CD4-positive, alpha-beta T cell treated with Interleukin-4 for 1 hour (primary cell): ENCODE results near the gene MTHFD2L.
"Not testable (repeated sequence)": the region's sequence is repeated elsewhere in the genome, so short reads cannot be mapped to it uniquely, and the experiment has no call there.

Experiments used
- DNase-seq, 2 donors: peaks; one replicate each; pipeline ENCODE4 v3.0.0-alpha.2; 2020 to 2022

MTHFD2L gene

GRCh38 chr4:74190919-74191397 lies 33.0 kb downstream of the MTHFD2L start:
- no peak for DNase-seq

DNA sequence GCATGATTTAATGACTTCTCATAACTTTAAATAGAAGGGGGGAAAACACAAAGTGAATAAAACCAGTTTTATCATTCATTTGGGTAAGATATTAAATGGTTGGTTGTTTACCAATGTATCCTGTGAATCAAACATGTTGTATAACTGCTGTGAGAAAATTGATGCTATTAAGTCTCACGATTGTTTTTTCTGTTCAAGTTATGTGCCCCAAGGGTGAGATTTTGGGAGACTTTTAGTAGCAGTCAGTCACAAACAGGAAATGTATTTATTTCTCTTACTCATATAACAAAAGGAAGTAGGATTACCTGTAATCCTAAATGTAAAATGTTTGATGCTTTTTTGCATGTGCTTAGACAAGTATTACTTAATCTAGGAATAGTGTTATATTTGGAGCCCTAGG lies 39.2 kb downstream of the MTHFD2L start:
- no peak for DNase-seq

DNA sequence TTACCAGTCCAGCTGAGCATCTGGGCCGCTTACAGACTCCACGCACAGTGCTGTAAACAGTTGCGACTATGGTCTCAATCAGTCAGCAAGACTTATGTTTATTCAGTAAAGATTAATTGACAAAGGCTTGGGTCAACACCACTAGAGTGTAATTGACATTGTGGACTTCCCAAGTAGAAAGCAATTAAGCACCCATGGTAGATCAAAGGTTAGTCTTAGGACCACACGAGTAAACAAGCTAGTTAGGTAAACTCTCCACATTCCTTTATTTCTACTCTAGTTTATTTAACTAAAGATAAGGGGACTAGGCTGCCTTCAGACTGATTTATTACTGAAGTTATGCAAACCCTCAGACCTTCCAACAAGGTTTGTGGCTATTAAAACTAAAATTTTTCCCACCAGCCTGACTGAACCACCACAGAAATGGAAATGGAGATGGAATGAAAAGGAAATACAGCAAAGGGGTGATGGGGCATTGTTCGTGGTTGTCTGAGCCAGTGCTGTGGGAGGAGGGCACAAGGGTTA lies 44.2 kb downstream of the MTHFD2L start:
- DNase-seq, result no peak

GRCh38 chr4:74203467-74203866 lies 45.5 kb downstream of the MTHFD2L start:
- no peak for DNase-seq

GRCh38 chr4:74205046-74205445 lies 47.1 kb downstream of the MTHFD2L start:
- no peak for DNase-seq

DNA sequence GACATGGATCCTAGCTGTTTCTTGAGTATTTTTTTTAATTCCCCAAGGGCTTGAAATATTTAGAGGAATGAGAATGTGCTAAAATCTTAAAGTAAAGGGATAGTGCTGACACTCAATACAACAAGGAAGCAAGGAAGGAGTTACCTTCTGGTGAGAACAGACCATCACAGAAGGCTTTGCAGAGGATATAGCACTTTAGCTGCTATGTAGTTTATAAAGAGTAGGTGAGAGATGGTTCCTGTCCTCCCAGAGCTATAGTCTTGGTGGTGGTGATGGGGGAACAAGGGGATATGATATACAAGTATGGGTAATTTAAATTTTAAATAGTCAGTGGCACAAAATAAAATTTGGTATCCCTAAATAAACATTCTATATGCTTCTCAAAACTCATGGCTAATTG lies 47.6 kb downstream of the MTHFD2L start:
- no peak for DNase-seq

GRCh38 chr4:74206088-74206825 lies 48.3 kb downstream of the MTHFD2L start:
- no peak for DNase-seq

DNA sequence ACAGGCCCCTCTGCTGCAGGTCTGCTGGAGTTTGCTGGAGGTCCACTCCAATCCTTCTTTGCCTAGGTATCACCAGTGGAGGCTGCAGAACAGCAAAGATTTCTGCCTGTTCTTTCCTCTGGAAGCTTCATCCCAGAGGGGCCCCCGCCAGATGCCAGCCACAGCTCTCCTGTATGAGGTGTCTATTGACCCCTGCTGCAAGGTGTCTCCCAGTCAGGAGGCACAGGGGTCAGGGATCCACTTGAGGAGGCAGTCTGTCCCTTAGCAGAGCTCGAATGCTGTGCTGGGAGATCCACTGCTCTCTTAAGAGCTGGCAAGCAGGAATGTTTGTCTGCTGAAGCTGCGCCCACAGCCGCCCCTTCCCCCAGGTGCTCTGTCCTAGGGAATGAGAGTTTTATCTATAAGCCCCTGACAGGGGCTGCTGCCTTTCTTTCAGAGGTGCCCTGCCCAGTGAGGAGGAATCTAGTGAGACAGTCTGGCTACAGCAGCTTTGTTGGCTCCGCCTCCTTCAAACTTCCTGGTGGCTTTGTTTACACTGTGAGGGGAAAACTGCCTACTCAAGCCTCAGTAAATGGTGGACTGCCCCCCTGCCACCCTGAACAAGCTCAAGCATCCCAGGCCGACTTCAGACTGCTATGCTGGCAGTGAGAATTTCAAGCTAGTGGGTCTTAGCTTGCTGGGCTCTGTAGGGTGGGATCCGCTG lies 56.7 kb downstream of the MTHFD2L start:
- not testable (repeated sequence) for DNase-seq

GRCh38 chr4:74215236-74215635 lies 57.3 kb downstream of the MTHFD2L start:
- DNase-seq, result not testable (repeated sequence)

- DNase-seq, result no peak
Observed at GRCh38 chr4:74217365-74217764, 59.4 kb downstream of the MTHFD2L start.

DNA sequence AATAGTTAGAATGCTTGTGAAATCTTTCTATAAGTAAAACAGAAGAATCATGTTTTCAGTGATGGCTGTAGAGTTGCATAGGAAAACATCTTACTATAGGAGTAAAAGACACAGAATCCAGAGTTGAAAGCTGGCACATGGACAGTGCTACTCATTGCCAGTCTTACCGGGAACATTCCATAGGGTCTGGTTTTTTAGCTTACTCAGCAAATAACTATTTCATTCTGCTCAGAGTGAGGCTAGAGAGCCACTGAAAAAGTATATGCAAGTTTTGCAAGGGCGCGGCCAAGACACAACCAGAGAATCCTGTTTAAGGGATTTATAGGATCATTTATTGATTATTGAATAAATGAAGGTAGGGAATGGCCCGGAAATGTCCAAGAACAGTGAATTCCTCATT lies 60.3 kb downstream of the MTHFD2L start:
- no peak for DNase-seq

DNA sequence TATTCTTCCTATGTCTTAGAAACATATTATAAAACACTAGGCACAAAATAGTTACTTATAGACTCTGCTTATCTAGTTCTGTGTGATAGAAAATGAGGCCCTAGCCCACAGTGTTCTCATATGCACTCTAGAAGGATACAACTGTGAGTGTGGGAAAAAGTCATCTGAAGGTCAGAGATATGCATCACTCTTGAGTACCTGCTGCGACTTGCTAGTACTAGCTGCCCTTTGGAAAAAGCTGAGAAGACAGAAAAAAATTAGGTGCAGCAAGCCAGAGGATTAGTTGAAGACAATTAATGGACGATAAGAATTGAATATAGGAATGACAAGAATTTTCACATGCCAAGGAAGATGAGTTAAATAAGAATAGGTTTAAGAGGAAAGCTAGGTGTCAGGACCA lies 61.3 kb downstream of the MTHFD2L start:
- DNase-seq, result no peak

GRCh38 chr4:74223098-74223497 lies 65.2 kb downstream of the MTHFD2L start:
- DNase-seq, result no peak

DNA sequence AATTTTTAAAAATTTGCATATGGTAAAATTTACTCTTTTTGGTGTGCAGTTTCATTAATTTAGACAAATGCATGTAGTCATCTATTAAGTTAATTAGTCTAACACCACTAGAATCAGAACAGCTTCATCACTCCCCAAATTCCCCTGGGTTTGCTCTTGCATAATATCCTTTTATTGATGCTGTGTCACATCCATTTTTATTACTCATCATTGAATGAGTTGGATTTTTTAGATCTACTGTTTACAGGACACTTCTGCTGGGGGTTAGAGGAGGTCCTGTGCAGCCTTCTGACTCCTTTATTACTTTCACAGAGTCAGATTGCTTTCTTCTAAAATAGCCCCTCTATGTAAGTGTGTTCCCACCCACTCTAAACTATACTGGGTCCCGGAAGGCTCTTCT lies 65.9 kb downstream of the MTHFD2L start:
- DNase-seq, result no peak

GRCh38 chr4:74228691-74229640 lies 71.0 kb downstream of the MTHFD2L start:
- DNase-seq, result peak; percentile 72 to 73

DNA sequence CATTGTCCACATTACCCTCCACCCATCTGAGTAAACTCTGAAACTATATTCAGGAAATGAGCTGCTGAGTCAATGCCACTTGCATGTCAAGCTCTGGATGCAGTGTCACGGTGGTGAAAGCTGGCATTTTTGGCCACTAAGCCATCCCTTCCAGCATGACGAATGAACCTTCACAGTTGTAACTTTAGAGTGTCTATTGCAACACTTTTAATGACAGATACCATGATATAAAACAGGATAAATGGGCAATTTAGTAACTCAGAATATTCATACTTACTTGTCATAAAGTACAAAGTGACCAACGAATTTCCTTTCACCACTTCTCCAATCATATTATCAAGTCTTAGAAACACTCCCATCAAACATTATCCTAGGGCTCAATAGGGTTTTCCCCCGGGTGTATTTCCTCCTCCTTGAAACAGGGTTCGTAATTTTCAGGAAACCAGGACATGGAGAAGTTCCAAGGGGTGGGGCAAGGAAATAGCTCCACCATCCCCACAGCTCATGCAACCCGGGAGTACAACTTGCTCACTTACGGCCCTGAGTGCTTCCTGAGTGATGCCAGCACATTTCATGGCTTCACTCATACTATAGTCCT lies 73.1 kb downstream of the MTHFD2L start:
- DNase-seq, result peak in 1 of 2 donors; percentile 61

DNA sequence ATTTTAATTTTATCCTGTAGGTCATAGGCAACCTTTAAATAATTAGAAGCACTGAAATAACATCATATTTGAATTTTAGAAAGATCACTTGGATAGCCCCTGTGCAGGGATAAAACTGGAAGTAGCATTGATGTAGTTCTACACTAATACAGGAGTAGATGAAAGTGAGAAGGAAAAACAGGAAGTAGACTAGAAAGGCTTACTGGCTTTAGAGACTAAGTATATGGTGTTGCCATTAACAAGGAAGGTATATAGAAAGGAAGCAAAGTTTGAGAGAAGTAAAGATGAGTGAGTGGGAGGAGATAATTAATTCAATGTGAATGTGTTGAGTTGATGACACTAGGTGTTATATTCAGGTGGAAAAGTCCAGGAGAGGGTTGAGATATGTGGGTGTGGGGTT lies 77.2 kb downstream of the MTHFD2L start:
- DNase-seq, result no peak

DNA sequence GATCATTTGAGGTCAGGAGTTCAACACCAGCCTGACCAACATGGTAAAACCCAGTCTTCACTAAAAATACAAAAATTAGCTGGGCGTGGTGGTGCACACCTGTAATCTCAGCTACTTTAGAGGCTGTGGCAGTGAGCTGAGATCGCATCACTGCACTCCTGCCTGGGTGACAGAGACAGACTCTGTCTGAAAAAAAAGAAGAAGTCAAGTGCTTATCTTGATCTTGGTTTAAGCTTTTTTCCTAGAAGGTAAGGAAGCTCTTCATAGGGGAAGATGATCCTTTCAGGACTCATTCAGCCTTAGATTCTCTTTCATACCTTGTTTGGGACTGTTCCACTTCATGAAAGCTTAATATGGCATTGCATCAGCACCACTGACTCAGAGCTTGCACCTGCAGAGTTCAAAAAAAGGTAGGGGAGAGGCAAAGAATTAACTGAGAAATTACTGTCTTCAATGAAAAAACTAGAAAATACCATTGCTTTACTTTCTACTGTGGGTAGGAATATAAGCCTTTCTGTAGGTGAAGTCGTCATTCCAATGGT lies 79.6 kb downstream of the MTHFD2L start:
- no peak for DNase-seq

DNA sequence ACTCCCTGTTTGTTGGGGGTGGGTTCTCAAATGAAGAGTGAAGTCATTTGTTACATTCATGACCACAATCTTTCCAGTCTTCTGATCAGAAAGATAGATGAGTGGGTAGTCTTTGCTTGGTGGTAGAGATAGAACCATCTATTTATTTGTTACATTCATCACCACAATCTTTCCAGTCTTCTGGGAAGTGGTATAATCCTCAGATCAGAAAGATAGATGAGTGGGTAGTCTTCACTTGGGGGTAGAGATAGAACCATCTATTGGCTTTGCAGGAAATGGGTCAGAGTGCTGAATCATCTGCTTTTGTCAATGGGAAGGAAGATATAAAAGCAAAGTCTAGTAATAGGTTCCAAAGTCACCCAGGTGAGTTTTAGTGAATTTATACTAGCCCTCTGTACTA lies 86.1 kb downstream of the MTHFD2L start:
- DNase-seq, result no peak

- no peak for DNase-seq
Observed at GRCh38 chr4:74252933-74253332, 95.0 kb downstream of the MTHFD2L start.

GRCh38 chr4:74254386-74254785 lies 96.5 kb downstream of the MTHFD2L start:
- DNase-seq, result no peak

GRCh38 chr4:74255096-74255495 lies 97.2 kb downstream of the MTHFD2L start:
- no peak for DNase-seq
